GM18868 (cell line): Measurements from ENCODE around the gene FOXS1.
"Not testable (repeated sequence)": the region's sequence is repeated elsewhere in the genome, so short reads cannot be mapped to it uniquely, and the experiment has no call there.

Source experiments
- ATAC-seq: cut with Tn5 transposase; IDR thresholded peaks from one replicate; pipeline ENCODE4 v1.9.1; 2021; ENCODE audit warnings: mild to moderate bottlenecking, moderate library complexity; ENCODE audit not compliant: unreplicated experiment

Gene FOXS1

DNA sequence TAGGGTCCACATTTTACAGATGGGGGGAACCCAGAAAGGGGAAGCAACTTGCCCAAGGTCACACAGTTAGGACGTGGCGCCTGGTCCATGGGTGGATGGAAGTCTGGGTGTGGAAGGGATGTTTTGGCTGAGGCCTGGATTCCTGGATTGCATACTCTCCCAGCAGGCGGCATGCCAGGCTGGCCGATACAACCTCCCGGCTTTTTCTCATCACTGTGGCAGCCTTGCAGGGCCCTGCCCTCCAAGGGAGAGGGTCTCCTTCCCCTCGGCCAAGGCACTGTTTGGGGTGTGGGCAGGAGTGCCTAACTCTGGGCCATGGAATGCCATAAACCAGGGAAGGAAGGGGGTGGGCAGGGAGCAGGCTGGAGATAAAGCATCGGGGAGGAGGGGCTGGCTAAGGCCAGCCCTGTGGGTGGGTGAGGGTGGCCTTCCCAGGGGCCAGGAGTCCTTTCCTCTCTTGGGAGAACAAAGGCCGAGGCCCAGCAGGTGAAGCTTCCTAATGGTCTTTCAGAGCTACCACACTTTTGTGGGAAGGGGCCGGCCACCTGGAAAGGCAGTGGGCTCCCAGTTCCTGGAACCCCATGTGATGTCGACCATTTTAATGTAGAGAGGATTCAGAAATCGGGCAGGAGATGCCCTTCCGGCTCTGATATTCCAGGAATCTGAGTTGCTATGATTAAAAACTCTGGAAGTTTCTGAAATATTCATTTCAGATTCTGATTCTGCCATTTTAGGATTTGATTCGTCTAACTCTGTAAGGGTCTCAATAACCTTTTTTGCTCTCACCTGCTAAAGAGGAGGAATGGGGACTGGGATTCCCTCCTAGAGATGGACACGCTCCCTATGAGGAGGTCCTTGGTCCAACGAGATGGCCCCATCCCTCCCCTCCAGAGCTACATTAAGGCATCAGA, 4.2 kb downstream of the FOXS1 start:
- ATAC-seq, result no peak

DNA sequence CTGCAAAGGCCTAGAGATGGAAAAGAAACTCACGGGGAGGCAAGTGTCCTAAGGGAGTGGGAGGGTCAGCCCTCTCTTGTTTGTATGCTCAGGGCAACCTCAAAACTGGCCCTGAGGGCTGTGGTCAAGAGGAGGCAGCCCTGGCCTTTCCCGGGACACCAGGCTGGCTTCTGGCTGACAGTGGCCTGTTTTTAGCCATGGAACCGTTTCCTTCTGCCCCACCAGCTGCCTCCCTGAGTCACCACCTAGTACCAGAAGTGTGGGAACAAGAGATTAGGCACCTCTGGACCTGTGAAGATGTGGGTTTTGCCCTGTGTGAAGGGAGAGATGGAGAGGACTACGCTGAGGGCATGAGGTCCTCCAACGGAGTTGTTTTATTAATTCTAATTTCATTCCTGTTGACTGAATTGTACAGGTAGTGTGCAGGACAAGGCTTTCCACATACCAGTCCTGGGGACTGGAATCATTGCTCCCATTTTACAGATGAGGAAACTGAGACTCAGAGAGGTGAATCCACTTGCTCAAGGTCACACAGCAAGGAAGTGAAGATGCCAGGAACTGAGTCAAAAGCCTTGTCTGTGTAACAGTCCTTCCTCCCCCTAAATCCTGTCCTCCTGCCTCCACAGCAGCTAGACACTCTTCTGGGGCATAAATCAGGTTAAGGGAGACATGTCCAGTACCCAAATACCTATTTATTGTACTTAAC, 5.5 kb downstream of the FOXS1 start:
- no peak for ATAC-seq

DNA sequence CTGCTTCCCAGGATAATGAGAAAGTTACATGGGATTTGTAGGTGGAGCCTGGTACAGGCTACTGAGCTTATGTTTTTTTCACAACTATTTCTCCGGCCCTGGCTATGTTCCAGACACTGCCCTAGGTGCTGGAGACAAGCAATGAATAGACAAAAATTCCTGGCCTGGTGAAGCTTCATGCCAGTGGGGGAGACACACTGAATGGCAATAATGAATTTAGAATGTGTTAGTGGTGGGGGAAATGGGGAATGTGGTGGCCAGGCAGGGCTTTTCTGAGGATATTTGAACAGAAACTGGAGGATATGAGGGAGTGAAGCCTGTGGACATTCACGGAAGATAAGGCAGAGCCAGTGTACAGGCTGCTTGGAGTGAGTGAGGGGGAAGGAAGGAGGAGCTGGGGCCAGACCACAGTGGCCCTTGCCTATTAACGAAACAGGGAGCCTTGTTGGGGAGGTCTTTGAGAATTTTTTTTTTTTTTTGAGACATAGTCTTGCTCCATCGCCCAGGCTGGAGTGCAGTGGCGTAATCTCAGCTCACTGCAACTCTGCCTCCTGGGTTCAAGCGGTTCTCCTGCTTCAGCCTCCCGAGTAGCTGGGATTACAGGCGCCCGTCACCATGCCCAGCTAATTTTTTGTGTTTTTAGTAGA, 6.6 kb downstream of the FOXS1 start:
- ATAC-seq, result no peak

DNA sequence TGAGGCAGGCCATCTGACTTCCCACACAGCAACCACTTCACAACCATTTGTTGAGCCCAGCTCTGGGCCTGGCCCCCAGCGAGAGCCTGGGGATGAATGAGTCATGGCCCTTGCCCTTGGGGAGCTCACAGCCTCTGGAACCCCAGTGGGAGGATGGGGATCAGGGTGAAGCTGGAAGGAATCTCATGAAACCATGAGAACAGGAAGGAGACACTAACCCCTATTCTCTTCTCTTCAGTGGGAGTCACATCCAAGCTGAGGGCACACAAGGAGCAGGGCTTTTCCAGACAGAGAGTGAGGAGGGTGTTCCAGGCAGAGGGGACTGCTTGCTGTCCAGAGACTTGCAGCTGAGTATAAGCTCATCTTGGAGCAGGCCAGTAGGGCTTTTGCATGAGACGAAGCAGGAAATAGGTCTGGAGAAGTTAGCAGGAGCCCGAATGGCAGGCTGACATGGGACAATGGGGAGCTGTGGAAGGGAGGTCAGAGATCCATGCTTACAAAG, 7.5 kb downstream of the FOXS1 start:
- ATAC-seq, result no peak

DNA sequence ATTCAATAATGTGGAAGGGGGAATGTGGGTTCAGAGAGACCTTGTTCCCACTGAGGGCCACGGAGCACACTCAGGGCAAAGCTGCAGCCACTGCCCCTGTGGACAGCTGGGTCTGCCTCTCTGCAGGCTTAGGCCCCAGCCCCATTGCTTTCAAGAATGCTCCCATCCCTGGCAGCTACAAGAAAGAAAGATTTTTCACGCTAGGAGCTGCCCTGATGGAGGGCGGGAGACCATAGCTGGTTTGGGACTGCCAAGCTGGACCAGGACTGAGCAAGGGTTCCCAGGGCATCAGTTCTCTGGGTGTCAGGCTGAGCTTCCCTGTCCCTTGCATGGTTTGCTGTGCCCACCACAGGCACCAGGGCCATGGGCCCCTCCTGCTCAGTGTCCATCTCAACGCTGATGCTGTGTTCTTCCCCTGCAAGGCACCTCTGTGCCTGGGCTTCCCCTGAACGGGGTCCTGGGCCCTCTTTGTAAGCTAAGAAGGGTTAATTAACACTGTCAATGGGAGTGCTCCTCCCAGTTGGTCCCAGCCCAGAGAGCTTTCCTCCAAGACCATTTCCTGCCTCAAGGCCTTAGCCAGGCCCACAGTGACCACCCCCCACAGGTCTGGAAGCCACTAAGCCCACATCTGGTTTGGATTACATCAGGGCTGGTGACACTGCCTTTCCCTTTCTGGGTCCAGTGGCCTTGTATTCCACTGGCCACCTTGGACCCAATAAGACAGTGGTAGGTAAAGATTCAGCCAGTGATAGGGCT, 8.4 kb downstream of the FOXS1 start:
- no peak for ATAC-seq

DNA sequence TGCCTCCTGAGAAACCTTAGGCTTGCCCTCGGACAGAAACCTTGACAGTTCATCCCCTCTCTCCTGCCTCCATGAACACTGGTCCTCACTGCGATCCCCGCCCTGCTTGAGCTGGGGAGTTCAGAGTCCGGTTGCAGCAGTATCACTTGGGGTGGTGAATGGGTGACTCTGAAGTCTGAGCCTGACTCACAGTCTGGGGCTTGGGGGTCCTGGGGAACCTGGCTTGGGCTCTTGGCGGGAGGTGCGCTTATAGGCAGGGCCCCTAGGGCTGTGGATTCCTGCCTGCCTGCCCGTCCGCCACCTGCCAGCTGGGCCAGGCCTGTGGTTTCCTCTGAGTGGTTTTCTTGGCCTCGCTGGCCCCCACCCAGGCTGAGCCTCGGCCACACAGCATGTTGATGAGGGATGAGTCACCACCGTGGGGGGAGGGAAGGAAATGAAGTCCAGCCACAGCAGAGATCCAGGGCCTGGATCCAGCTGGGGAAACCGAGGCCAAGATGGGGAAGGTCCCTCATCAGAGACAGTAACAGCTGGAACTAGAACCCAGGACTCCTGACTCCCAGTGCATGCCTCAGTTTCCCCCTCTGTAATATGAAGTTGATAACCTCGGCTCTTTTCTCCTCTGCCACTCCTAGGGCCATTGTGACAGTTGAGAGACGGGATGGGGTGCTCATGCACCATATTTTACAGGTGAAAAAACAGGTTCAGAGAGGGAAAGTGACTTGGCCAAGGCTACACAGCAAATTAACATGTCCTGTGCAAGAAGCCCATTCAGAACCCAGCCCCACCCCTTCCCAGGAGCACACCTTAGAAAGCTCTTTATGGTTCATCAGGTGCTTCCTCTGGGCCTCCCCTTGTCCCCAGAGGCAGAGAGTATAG, 9.2 kb downstream of the FOXS1 start:
- ATAC-seq, result peak; percentile 66

DNA sequence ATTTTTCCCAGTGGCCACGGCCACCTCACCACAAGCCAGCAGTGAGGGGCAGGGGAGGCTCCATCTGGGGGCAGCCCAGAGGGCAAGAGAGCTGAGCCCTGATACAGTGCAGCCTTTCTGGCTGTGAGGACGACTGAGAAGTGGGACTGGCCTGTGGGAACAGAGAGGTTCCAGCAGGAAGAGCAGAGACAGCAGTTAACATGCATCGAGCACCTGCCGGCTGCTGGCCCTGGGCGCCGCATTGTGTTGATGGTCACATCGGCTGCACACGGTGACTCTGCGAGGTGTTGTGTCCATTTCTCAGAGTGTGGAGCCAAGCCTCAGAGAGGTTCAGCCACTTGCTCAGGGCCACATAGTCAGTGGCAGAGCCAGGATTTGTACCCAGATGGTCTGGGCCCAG, 9.8 kb downstream of the FOXS1 start:
- no peak for ATAC-seq

DNA sequence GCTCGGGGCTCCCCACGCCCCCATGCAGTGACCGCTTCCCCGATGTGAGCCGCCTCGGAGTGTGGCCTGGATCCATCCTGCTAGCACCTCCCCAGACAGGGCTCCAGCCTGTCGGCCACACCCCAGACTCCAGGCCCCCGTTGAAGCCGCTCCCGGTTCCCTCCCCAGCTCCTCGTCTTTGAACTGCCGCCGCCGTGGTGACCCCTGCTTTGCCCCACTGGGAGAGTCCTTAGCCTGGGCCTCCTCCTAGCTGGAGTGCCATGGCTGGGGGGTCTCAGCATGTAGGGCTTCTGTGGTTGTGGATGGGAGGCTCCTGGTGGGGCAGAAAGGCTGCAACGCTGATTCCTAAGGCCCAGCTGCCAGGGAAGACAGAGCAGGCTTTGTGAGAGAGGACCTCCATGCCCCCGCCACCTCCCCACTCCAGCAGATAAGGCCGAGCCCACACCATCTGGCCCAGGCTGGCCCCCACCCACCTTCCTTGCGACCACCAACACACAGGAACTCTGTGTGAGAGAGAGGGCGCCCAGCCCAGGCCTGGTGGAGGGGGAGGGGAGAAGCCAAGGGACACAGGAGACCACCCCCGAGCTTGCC, 11.4 kb downstream of the FOXS1 start:
- no peak for ATAC-seq

DNA sequence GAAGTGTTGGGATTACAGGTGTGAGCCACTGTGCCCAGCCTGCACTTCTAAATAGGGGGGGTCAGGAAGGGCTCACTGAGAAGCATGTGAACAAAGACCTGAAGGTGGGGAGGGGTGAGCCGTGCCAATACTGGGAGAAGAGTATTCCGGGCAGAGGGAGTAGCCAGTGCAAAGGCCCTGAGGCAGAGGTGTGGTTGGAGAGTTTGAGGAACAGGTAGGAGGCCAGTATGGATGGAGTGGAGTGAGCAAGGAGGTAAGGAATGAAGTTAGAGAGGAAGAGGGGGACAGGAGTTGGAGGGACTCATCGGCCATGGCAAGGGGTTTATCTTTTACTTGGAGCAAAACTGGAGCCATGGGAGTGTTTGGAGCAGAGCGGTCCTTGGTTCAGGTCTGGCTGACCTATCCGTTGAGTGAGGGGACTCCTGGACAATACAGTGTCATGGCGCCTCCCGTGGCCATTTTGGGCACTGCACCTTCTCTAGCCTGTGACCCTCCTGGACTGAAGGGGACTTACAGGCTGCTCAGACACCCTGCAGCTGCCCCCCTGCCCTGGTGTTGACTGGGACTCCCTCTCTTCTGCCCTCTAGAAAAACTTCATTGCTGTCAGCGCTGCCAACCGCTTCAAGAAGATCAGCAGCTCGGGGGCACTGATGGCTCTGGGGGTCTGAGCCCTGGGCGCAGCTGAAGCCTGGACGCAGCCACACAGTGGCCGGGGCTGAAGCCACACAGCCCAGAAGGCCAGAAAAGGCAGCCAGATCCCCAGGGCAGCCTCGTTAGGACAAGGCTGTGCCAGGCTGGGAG, 12.1 kb downstream of the FOXS1 start:
- ATAC-seq, result no peak

DNA sequence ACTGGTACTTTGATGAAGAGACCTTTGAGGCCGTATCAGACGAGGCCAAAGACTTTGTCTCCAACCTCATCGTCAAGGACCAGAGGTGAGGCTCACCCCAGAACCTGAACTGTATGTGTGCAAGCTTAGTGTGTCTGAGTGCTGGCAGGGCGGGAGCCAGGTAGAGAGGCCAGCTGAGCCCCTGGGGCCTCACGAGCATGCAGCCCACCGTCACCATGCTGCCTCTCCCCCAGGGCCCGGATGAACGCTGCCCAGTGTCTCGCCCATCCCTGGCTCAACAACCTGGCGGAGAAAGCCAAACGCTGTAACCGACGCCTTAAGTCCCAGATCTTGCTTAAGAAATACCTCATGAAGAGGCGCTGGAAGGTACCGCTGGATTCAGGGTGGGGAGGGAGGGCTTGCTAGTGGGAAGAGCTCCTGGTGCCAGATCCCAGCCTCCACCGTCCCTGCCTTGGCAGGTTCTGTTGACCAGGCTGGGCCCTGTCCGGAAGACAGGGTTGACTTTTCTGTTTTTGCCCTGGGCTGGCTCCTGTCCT, 13.6 kb downstream of the FOXS1 start:
- no peak for ATAC-seq

DNA sequence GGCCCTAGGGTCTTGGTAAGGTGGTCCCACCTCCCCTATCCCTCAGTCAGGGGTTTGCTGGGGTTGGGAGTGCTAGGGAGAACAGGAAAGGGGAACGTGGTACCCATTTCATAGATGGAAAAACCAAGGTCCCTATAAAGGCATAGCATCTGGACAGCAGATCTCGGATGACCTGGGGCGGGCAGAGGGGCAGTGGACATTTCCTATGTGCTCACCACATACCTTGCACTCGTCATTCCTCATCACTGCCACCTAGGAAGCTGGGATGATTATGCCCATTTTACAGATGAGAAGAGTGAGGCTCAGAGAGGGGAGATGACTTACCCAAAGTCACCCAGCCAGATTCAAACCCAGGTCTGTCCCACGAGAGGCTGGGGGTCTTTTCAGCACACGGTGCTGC, 14.2 kb downstream of the FOXS1 start:
- ATAC-seq, result no peak

DNA sequence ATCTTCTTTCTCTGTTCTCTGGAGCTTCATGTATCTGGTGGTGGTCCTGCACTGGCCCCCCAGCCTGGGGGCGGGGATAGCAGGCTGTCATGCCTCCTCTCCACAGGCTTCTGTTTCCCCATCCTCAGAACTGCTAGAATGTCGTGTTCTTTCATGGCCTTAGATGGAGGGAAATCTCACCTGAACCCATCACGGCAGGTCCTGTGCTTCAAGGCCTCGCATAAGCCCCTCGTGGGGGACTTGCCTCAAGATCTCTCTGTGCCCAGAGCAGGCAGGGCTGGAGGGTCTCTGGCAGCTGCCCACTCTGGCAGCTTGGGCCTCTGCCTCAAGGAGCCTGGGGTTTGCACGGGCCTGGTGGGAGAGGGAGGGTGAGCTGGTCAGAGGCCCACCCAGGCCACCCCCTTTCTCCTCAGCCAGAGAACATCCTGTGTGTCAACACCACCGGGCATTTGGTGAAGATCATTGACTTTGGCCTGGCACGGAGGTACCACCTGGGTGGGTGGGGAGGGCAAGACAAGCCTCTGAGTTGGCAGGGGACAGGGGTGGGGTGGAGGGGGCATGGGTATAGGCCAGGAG, 14.9 kb downstream of the FOXS1 start:
- ATAC-seq, result no peak

DNA sequence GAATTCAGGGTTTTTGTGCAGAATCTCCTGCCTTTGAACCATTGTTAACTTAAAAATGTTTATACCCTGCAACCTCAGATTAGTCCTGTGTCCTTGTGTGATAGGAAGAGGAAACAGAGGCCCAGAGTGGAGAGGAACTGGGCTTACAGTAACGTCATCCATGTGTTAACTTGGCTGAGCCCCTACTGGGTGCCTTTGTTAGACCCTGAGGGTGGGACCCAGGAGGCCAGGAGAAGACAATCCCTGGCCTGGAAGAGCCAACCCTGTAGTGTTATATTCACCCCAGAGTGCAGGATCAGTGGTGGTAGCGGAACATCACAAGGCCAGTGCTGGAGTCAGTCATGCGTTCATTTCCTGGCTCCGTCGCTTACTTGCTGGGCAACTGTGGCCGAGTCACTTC, 15.7 kb downstream of the FOXS1 start:
- no peak for ATAC-seq

DNA sequence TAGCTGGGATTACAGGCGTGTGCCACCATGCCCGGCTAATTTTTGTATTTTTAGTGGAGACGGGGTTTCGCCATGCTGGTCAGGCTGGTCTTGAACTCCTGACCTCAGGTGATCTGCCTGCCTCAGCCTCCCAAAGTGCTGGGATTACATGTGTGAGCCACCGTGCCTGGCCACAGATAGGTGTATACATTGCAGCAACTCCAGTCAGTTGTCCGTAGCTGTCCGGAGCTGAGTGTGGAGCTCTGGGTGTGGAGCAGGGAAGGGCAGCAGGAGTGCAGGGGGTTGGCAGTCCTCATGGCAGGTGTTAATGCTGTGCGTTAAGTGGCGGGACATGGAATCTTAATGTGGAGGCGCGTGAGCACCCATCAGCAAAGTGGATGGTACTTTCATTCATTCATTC, 17.4 kb downstream of the FOXS1 start:
- ATAC-seq, result not testable (repeated sequence)

DNA sequence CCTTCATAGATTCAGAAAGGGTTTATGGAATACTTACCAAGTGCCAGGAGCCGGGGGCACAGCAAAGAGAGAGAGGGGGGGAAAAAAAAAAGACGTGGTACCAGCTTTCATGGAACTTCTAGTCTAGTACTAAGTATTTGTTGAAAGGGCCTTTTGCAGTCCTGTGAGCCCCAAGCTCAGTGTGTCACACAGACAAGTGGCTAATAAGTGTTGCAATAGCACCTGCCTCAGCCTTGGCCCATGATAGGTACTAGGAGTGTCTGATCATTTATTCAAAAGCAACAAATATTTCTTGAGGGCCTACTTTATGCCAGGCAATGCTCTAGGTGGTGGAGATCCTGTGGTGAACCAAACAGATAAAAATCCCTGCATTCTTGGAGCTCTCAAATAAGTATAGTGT, 18.3 kb downstream of the FOXS1 start:
- no peak for ATAC-seq

DNA sequence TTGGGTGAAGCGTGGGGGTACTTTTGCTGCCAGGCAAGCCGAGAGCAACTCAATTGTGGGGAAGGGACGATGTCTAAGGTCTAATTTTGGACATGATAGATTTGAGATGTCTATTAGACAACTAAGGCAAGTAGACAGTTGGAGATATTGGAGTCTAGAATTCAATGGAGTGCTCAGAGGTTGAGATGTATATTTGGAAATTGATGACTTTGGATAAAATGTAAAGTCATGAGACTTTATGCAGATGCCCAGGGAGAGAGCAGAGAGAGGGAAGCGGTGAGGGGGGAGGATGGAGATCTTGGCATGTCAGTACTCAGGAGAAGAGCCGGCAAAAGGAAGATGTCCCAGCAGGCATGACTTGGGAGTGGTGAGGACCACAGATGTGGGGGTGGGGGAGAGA, 19.3 kb downstream of the FOXS1 start:
- ATAC-seq, result no peak

DNA sequence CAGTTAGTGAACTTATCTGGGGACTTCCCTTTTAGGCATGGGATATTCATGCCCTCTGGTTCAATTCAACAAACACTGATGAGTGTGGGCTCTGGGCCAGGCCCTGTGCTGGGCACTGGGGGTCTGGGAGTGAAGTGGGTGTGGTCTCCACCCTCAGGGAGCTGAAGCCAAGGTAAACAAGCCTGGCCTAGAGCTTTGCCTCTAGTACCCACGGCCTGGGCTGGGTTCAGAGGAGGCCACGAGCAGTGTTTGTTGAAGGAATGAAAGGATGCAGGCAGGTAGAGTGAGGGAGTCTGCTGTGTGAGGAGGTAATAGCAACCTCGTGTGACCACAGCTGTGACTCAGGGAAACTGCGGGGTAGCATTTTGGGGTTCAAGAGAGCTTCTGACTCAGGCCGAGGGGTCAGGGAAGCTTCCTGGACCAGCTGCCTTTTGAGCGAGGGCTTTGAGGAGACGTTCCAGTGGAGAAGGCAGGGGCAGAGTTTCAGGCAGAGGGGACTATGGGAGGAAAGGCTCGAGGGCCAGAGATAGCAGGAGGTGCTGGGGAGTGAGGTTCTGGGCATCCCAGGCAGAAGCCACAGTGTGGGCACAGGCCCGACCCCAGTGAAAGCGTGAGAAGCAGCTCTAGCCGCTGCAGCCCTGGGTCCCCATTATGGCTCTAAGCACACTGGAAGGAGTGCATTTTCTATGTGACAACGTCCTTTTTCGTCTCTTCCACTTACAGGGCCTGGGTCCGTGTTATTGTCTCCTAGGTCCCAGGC, 20.7 kb downstream of the FOXS1 start:
- no peak for ATAC-seq
